ENCODE results near the gene NECTIN4. TPM values are rescaled to one million over a fixed set of nuclear protein-coding genes. Genes with fewer than 3 reads are reported as not detected.

The NECTIN4 gene
- 0.11 and 0.25 TPM in 2 replicates for total RNA-seq

DNA sequence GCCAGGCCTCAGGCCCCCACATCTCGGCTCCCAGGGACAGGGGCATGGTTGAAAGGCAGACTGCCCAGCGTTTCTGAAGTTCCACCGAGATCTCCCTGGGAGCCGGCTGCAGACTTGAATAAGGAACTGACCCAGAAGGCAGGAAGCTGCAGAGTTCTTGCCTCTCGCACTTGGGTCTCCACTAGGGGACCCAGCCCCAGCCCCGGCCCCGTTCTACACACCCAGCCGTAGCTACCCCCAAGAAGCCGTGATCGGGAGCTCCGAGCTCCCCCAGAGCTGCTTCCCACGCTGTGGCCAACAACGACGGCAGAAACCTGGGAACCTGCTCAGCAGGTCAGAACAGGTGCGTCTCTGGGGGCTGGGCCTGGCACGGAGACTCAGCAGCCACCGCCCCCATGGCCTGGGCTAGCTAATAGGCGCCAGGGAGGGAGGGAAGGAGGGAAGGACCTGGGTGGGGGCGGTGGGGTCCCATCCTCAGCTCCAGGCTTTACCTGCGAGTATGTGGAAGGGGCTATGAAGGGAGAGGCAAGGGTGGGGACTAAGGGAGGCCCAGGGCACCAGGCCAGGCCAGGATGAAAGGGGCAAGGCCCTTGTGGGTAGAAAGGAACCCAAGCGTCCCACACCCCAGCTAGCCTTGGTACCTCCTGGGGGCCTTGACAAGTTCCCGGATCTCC, at the start of gene NECTIN4:
Gene NECTIN4 (minus strand): TSS at position 308 of the 674 bp plus-strand sequence. CDS start 262 bp downstream, at position 46.

GRCh38 chr1:161132410-161133219, 43.3 kb upstream of the NECTIN4 start, which contains the start of gene DEDD:
TSS of gene DEDD (minus strand) at chr1:161132667. CDS start at chr1:161124462, 8,205 bp downstream.

DNA sequence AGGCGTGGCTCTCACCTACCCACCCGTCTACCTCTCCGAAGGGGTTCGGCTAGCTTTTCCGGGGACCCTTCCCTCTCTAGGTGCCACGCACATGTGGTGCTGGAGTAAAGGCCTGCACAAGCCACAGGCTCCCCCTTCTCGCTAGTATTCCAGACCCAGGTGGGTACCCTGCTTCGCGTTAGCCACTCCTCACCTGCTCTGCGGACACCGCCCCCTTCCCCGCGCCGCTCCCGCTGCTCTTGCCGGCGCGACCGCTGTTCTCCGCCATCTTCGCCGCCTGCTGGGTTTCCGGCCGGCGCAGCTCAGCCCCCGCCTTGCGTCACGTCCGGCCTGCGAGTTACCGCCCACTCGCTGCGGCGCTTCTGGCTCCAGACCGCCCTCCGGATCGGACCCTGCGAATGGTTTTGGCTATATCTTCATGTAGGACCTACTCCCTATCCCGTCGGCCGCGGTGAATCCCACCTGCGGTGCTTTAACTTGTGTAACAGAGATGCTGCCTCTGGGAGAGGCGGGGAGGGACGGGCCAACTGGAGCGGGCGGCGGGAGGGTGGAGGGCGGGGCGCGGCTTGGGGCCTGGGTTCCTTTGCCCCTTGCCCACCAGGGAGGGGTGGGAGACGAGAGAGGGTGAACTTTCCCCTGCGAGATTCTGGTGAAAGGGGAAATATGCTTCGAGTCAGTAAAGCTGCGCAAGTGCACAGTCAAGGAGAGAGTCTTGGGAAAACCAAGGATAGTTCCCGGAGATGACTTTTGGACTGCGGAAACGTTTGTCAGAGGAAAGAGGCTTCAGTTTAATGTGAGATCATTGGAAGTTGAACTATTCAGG, 28.6 kb upstream of the NECTIN4 start, which contains the start of the genes NIT1 and PFDN2:
Gene NIT1 (plus strand): TSS at position 347 of the 823 bp plus-strand sequence. CDS start 72 bp downstream, at position 419.
Gene PFDN2 (minus strand): TSS at position 279 of the 823 bp plus-strand sequence. CDS start 11 bp downstream, at position 268.

GRCh38 chr1:161098210-161099068, 9.1 kb upstream of the NECTIN4 start, which contains the start of gene KLHDC9:
TSS of gene KLHDC9 (plus strand) at chr1:161098361. CDS start at chr1:161098536, 175 bp downstream.

GRCh38 chr1:161069731-161070270, 19.6 kb downstream of the NECTIN4 start, which contains the start of gene ARHGAP30:
TSS of gene ARHGAP30 (minus strand) at chr1:161069891. CDS start at chr1:161069624, 267 bp downstream.

GRCh38 chr1:161045736-161046604, 43.4 kb downstream of the NECTIN4 start, which contains the start of gene USF1:
TSS of gene USF1 (minus strand) at chr1:161045977. CDS start at chr1:161043275, 2,702 bp downstream.

DNA sequence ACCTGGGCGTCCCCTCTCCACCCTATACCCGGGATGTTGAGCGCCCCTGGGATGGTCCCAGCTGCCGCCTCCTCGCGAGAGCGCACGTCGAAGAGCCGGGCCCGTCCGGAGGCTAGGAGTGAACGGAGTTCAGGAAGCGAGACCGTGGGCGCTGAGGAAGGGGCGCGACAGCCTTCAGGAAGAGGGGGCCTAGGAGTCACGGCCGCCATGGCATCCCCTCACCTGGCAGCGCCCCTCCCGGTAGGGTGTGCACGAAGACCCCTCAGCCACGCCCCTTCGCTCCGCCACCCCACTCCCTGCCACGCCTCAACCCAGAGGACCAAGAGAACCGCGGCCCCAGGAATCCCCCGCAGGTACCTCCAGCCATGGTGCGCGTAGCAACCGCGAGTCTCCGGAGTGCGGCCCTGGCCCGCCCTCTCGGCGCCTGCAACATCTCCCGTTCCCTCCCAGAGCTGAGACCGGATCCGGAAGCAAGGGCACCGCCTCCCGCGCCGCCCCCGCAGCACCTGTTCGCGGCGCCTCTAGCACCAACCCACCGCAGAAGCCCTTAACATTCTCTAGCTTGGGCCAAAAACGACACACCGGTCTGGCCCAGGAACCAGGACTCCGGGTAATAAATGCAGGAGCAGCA, 50.7 kb downstream of the NECTIN4 start, which contains the start of gene TSTD1:
Gene TSTD1 (minus strand): TSS at position 442 of the 631 bp plus-strand sequence. CDS start 75 bp downstream, at position 367.

Other genes with a start within 250 kb of the NECTIN4 start
- not detected in 2 replicates for gene CD244, start 226.7 kb downstream of the NECTIN4 start, total RNA-seq
- gene ITLN1, start 204.4 kb downstream of the NECTIN4 start, total RNA-seq, result not detected in 2 replicates
- gene ITLN2, start 134.7 kb downstream of the NECTIN4 start, total RNA-seq, result not detected in 2 replicates
- 2.2 and 2.7 TPM in 2 replicates for gene F11R, start 68.4 kb downstream of the NECTIN4 start, total RNA-seq
- 3.4 and 9.1 TPM in 2 replicates for gene TSTD1, start 50.6 kb downstream of the NECTIN4 start, total RNA-seq
- 66.7 and 87.2 TPM in 2 replicates for gene USF1, start 43.6 kb downstream of the NECTIN4 start, total RNA-seq
- gene ARHGAP30, start 19.7 kb downstream of the NECTIN4 start, total RNA-seq, result not detected in 2 replicates
- 1.3 and 1.6 TPM in 2 replicates for gene KLHDC9, start 8.8 kb upstream of the NECTIN4 start, total RNA-seq
- 74.6 and 114 TPM in 2 replicates for gene PFDN2, start 28.5 kb upstream of the NECTIN4 start, total RNA-seq
- 21.8 and 25.6 TPM in 2 replicates for gene NIT1, start 28.5 kb upstream of the NECTIN4 start, total RNA-seq
- gene DEDD, start 43.1 kb upstream of the NECTIN4 start, total RNA-seq, result 21.1 and 28.7 TPM in 2 replicates
- gene UFC1, start 64.4 kb upstream of the NECTIN4 start, total RNA-seq, result 85.5 and 86.7 TPM in 2 replicates
- 7.5 and 11.2 TPM in 2 replicates for gene USP21, start 69.9 kb upstream of the NECTIN4 start, total RNA-seq
- gene PPOX, start 76.9 kb upstream of the NECTIN4 start, total RNA-seq, result 13.8 and 15.2 TPM in 2 replicates
- 18.3 and 23.6 TPM in 2 replicates for gene B4GALT3, start 87.9 kb upstream of the NECTIN4 start, total RNA-seq
- 14.9 and 37.3 TPM in 2 replicates for gene ADAMTS4, start 109.5 kb upstream of the NECTIN4 start, total RNA-seq
- gene NDUFS2, start 112.8 kb upstream of the NECTIN4 start, total RNA-seq, result 197 and 198 TPM in 2 replicates
- gene FCER1G, start 125.7 kb upstream of the NECTIN4 start, total RNA-seq, result not detected in 2 replicates
- not detected in 2 replicates for gene APOA2, start 134.1 kb upstream of the NECTIN4 start, total RNA-seq
- 9.2 and 13.2 TPM in 2 replicates for gene TOMM40L, start 136.5 kb upstream of the NECTIN4 start, total RNA-seq
- gene NR1I3, start 148.6 kb upstream of the NECTIN4 start, total RNA-seq, result not detected in 2 replicates
- gene PCP4L1, start 169.2 kb upstream of the NECTIN4 start, total RNA-seq, result not detected in 2 replicates
- 0.87 and 1.00 TPM in 2 replicates for gene MPZ, start 220.4 kb upstream of the NECTIN4 start, total RNA-seq
- 26.9 and 37.0 TPM in 2 replicates for gene SDHC, start 224.8 kb upstream of the NECTIN4 start, total RNA-seq

Data from uterine smooth muscle cell (primary cell).